Left ventricle myocardium inferior (tissue), 1 donor: ENCODE measurements around the gene DHRS3. TPM values are rescaled to one million over a fixed set of nuclear protein-coding genes. Genes with fewer than 3 reads are reported as not detected.

Experiments used
- DNase-seq: peaks from one replicate; pipeline ENCODE4 v3.0.0-alpha.2; 2020
- H3K27ac ChIP-seq: fragments of 200-600 bp; replicated peaks from 2 replicates; pipeline ENCODE4 v1.8.0; 2021
- H3K27me3 ChIP-seq: fragments of 200-600 bp; 2 replicates; pipeline ENCODE4 v1.8.0; 2021; ENCODE audit warnings: low read depth
- H3K36me3 ChIP-seq: fragments of 200-600 bp; 2 replicates; pipeline ENCODE4 v1.8.0; 2021
- H3K4me1 ChIP-seq: fragments of 200-600 bp; 2 replicates; pipeline ENCODE4 v1.8.0; 2021
- H3K4me3 ChIP-seq: fragments of 200-600 bp; 2 replicates; pipeline ENCODE4 v1.8.0; 2021; ENCODE audit warnings: mild to moderate bottlenecking, moderate library complexity
- H3K9me3 ChIP-seq: fragments of 200-600 bp; replicated peaks from 2 replicates; pipeline ENCODE4 v1.8.0; 2021
- CTCF ChIP-seq: fragments of 200-600 bp; IDR thresholded peaks from 2 replicates; pipeline ENCODE4 v1.8.0; 2021; ENCODE audit warnings: antibody characterized with exemption, mild to moderate bottlenecking, borderline replicate concordance
- intact Hi-C: fragments of 100-400 bp; cut with micrococcal nuclease; formaldehyde crosslinking; loops from one replicate; pipeline ENCODE4 v1.11.0; 2022
- total RNA-seq: library from RNA; stranded (reverse); fragmentation: NEBNext Ultra II Directional; extraction: Animal tissue kit (Norgen Biotek cat#: 25700); gene quantifications from one replicate; pipeline ENCODE4 v1.2.1, GENCODE V29; 2021
- donor health status: DM: no; HTN: yes; CAD: no; lungs with severe emphysema.

Gene DHRS3
- total RNA-seq, 1 donor from 2014 or later: 89.7 TPM

GRCh38 chr1:12629985-12630760, 12.2 kb upstream of the DHRS3 start:
- no peak for DNase-seq
- H3K27me3 ChIP-seq: peaks cover 3% of the 10 kb centered on the region
- H3K9me3 ChIP-seq: no peaks in the 10 kb centered on the region
- H3K4me1 ChIP-seq: peaks cover 13% of the 10 kb centered on the region
- H3K27ac ChIP-seq: no peak overlapping the region
- intact Hi-C loops: loop anchor here (10.0 kb wide), 2 partner anchors 205 to 315 kb away; no protein-coding TSS in a partner anchor
- H3K36me3 ChIP-seq: no peaks in the 10 kb centered on the region
- no peak for TF ChIP-seq CTCF
- H3K4me3 ChIP-seq: no peak overlapping the region

DNA sequence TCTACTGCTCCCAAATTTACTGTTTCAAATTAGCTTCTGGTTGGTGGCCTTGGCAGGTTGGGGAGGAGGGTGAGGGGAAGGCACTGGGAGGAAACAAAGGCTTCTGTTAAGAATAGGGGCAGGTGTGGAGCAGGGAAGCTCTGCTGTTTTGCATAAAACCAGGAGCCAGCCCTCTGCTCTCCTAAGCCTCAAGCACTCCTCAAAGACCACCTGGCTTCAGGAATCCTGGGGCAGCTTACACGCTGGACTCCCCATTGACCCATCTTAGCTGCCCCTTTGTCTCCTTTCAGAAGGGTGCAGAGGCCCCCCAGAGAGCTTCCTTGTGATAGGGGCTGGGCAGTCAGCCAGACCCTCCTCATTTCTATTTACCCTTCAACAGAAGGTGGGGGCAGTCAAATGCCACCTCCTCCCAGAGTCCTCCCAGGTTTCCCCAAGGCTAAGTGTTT, 11.5 kb upstream of the DHRS3 start:
- intact Hi-C loops: loop anchor here (10.0 kb wide), 2 partner anchors 205 to 315 kb away; no protein-coding TSS in a partner anchor
- H3K36me3 ChIP-seq: no peaks in the 10 kb centered on the region
- peaks cover 6% of the 10 kb centered on the region for H3K4me1 ChIP-seq
- TF ChIP-seq CTCF: no peak
- no peaks in the 10 kb centered on the region for H3K9me3 ChIP-seq
- no peak overlapping the region for H3K27ac ChIP-seq
- no peak overlapping the region for H3K4me3 ChIP-seq
- no peak for DNase-seq
- peaks cover 3% of the 10 kb centered on the region for H3K27me3 ChIP-seq

- no peaks in the 10 kb centered on the region for H3K36me3 ChIP-seq
- intact Hi-C loops: loop anchor here (10.0 kb wide), 2 partner anchors 202 to 312 kb away; no protein-coding TSS in a partner anchor
- TF ChIP-seq CTCF: no peak
- H3K9me3 ChIP-seq: no peaks in the 10 kb centered on the region
- peaks cover 10% of the 10 kb centered on the region for H3K4me1 ChIP-seq
- peaks cover 3% of the 10 kb centered on the region for H3K27me3 ChIP-seq
- no peak overlapping the region for H3K27ac ChIP-seq
- H3K4me3 ChIP-seq: no peak overlapping the region
- no peak for DNase-seq
Observed at GRCh38 chr1:12627296-12627695, 9.3 kb upstream of the DHRS3 start.

GRCh38 chr1:12626888-12627287, 8.9 kb upstream of the DHRS3 start:
- Histone ChIP-seq H3K27ac (no peak overlapping the region), H3K36me3 (no peaks in the 10 kb centered on the region), H3K9me3 (no peaks in the 10 kb centered on the region), H3K4me3 (no peak overlapping the region), H3K27me3 (peaks cover 3% of the 10 kb centered on the region), H3K4me1 (peaks cover 14% of the 10 kb centered on the region)
- intact Hi-C loops: loop anchor here (10.0 kb wide), 2 partner anchors 202 to 312 kb away; no protein-coding TSS in a partner anchor
- no peak for TF ChIP-seq CTCF
- DNase-seq: no peak

GRCh38 chr1:12625276-12625675, 7.3 kb upstream of the DHRS3 start:
- Histone ChIP-seq H3K4me1 (peaks cover 30% of the 10 kb centered on the region), H3K36me3 (no peaks in the 10 kb centered on the region), H3K27ac (no peak overlapping the region), H3K4me3 (no peak overlapping the region), H3K27me3 (no peaks in the 10 kb centered on the region), H3K9me3 (no peaks in the 10 kb centered on the region)
- intact Hi-C loops: loop anchor here (10.0 kb wide), 2 partner anchors 200 to 310 kb away; no protein-coding TSS in a partner anchor
- no peak for DNase-seq
- TF ChIP-seq CTCF: no peak
